ENCODE data around the gene ELOA.
"Not testable (repeated sequence)": the region's sequence is repeated elsewhere in the genome, so short reads cannot be mapped to it uniquely, and the experiment has no call there.

The ELOA gene

DNA sequence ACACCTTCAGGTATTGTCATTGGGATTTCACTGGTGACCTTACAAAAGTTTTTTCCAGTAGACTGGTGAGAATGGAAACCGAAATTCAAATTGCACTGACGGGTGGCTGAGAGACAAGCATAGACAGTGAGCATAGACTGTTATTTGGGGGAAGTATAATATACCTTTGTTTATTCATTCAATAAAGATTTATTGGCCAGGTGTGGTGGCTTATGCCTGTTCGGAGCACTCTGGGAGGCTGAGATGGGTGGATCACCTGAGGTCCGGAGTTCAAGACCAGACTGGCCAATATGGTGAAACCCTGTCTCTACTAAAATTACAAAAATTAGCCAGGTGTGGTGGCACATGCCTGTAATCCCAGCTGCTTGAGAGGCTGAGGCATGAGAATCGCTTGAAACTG lies 10.0 kb upstream of the ELOA start:
- ATAC-seq, DNase-seq: not testable (repeated sequence)

DNA sequence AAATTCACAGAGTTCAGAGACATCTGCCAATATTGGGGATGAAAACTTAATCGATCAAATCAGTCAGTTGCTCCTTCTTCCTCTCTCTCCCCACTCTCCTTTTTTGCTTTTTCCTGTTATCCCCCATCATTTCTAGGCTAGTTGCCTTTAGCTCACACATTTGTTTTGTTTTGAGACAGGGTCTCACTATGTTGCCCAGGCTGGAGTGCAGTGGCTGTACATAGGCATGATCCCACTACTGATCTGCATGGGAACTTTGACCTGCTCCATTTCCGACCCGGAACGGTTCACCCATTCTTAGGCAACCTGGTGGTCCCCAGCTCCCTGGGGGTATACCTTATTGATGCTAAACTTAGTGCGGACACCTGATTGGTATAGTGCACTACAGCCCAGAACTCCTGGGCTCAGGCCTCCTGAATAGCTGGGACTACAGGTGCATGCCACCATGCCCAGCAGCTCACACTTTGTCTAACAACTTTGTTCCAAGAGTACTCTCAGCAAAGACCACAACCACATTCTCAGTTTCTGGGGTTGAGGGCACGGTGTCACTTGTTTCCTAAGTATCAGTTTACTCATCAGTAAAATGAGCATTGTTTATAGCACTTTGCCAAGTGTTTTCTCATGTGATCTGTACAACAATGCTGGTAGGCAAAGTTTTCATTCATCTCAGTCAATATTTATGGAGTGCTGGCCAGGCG lies 6.7 kb upstream of the ELOA start:
- DNase-seq (peak; percentile 19), ATAC-seq (peak; percentile 92)

DNA sequence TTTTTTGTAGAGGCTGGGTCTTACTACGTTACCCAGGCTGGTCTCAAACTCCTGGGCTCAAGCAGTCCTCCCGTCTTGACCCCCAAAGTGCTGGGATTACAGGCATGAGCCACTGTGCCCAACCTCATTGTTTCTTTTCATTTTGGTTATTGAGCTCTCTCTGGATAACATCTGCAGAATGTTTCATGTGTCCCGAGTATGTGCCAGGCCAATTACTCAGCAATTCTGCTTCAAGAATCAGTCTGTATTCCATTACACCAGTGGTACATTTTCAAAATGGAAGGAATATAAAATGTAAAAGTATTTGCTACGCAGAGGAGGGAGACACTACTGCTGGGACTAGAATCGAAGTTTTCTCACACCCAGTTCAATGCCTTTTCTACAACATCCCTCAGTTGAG lies 1.7 kb upstream of the ELOA start:
- ATAC-seq (no peak), DNase-seq (no peak)

DNA sequence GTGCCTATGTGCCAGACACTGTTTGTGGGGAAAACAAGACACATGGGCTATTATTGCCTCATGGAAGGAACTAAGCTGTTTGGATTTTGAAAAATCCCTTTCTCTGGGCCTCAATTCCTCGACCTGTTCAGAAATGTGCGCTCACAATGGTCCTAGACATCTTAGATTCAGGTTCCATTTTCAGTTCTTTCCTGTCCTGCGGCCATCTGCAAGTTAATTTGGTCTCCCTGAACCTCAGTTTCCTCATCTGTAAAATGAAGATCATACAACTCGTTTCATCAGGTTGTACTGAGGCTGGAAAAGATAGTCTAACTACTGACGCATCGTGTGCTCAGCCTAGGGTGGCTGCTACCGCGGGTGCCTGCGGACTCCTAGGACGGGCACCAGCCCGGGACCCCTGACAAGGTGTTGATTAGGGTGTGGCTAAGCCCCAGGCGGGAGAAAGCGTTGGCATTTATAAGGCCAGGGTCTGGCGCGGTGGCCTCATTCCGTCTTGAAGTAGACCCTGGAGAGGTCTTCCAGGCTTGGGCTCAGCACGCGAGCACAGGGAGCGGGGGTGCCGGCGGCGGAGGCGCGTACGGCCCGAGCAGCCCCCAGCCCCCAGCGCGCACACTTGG lies 493 bp upstream of the ELOA start:
- DNase-seq (no peak), ATAC-seq (peak; percentile 42)

DNA sequence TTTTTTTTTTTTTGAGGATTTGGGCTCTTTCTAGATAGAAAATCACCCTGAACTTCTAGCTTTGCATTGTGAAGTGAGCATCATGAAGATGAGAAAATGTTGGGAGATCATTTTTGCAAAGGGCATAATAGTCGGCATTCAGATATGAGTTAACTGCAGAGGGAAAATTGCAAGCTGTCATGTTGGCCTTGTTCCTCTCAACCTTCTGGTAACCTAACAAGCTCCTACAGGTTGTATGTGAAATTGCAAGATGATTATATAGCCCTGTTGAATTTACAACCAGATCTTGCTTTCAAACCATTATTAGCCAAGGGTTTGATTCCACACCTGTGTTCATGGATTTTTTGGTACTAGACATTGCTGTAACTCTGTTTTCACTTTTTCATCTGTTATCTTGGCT lies 2.2 kb downstream of the ELOA start:
- ATAC-seq (no peak), DNase-seq (no peak)

DNA sequence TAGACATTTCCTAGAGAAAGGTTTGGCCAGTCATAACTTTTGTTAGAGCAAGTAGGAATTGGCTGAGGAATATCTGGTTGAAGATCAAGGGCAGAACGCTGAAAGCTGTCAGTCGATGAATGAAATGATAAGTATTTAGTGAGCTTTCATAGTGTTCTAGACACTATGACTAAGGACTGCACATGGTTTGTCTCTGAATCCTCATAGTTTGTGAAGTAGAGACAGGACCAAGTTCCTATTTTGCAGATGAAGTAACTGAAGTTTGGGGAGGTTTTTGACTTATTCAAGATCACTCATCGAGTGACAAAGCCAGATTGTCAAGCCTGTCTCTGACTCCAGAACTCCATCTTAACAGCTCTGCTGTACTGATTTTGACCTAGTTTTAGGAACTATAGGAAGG lies 4.7 kb downstream of the ELOA start:
- no peak for ATAC-seq

DNA sequence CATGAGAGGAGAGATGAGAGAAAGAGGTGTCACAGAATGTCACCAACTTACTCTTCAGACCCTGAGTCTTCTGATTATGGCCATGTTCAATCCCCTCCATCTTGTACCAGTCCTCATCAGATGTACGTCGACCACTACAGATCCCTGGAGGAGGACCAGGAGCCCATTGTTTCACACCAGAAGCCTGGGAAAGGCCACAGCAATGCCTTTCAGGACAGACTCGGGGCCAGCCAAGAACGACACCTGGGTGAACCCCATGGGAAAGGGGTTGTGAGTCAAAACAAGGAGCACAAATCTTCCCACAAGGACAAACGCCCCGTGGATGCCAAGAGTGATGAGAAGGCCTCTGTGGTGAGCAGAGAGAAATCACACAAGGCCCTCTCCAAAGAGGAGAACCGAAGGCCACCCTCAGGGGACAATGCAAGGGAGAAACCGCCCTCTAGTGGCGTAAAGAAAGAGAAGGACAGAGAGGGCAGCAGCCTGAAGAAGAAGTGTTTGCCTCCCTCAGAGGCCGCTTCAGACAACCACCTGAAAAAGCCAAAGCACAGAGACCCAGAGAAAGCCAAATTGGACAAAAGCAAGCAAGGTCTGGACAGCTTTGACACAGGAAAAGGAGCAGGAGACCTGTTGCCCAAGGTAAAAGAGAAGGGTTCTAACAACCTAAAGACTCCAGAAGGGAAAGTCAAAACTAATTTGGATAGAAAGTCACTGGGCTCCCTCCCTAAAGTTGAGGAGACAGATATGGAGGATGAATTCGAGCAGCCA lies 8.0 kb downstream of the ELOA start:
- peak; percentile 33 for DNase-seq
- no peak for ATAC-seq

More for the DNA sequence above, 4.7 kb downstream of the ELOA start:
- no peak for DNase-seq

DNA sequence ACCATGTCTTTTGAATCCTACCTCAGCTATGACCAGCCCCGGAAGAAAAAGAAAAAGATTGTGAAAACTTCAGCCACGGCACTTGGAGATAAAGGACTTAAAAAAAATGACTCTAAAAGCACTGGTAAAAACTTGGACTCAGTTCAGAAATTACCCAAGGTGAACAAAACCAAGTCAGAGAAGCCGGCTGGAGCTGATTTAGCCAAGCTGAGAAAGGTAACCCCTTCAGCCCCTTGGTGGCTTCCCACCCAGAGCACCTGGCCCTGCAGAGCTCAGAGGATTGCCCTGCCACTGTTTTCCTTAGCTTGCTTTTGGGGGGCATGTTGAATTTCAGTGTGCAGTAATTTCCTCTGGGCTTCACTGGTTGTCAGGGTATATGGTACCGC lies 8.5 kb downstream of the ELOA start:
- DNase-seq (no peak), ATAC-seq (no peak)

DNA sequence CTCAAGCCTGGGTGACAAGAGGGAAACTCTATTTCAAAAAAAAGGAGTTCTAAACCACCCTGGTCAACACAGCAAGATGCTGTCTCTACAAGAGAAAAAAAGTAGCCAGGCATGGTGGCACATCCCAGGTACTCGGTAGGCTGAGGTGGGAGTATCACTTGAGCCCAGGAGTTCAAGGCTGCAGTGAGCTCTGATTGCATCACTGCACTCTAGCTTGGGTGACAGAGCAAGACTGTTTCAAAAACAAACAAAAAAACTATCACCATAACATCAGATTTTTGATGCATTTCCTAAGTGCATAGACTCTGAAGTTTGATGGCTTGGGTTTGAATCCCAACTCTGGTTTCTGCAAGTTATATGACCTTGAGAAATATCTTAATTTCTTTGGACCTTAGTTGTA lies 9.6 kb downstream of the ELOA start:
- ATAC-seq, result no peak
- DNase-seq, result no peak

DNA sequence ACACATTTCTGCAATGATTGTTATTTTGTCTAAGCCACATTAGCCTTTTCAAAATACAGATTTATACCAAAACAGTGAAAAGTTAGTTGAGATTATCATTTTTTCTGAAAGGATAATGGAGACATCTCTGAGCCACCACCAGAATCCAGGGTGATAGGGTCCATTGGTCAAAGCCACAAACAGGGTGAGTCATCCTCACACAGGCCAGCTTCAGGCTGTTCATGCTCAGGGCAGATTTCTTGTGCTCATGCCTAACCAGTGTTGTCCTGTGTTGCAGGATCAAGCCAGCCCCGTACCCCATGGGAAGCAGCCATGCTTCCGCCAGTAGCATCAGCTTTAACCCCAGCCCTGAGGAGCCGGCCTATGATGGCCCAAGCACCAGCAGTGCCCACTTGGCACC lies 13.4 kb downstream of the ELOA start:
- ATAC-seq (no peak), DNase-seq (no peak)

DNA sequence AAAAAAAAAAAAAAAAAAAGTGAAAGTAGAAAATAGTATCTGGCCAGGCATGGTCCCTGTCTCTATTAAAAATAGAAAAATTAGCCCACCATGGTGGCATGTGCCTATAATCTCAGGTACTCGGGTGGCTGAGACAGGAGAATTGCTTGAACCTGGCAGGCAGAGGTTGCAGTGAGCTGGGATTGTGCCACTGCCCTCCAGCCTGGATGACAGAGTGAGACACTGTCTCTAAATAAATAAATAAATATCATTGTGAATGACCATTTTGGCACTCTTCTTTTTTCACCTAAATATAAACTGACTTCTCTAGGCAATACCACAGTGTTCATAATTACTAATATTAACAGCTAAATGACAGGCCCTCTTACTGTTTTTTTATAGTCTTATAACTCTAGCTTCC lies 14.5 kb downstream of the ELOA start:
- ATAC-seq, result no peak
- DNase-seq, result no peak

DNA sequence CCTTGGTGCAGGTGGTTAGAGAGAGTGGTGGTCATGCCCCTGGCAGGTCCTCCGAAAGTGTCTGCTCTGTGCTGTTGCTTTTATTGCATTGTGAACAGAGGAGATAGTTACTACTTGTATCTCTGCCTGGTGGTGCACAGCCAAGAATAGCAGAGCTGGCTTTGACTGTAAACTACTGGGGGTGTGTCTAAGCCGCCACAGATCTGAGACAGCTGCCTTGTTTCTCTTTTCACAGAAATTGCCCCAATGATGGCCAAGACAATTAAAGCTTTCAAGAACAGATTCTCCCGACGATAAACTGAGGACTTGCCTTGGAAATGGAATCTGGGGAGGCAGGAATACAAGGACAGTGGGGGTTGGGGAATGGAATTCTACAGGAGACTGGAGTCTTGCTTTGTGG lies 16.0 kb downstream of the ELOA start:
- DNase-seq (no peak), ATAC-seq (no peak)

DNA sequence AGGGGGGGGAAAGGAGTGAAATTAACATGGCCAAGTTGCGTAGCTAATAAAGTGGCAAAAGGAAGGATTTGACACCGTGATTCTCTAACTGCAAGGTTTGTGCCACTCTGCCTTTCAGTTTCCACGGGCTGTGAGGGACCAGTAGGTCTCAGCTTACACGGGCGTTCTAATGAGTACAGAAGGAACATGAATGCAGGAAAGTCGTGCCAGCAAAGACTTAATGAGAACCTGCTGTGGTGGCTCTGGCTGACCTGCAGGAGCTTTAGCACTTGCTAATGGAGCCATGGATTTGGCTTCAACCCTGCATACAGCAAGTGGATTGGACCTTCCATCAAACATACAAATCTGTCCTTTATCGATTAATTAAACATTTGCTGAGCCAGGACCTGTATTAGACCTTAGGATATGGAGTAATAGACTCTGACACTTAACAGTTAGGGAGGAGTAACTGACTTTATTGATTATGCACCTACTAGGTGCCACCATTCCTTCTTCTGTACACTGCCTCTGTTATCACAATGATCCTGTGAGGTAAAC lies 19.8 kb downstream of the ELOA start:
- no peak for DNase-seq
- ATAC-seq, result no peak

DNA sequence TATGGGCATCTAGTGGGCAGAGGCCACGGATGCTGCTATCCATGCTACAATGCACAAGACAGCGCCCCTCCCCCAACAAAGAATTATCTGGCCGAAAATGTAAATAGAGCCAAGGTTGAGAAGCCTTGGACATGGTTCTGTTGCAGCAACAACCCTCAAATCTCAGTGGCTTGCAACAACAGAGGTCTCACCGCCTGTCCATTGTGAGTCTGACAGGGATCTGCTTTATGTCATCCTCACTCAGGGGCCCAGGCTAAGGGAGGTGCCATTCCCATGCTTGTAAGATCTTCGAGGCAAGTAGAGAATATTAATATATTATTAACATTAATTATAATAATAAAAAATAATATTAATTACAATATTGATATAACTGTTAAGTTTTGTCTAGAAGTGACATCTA lies 25.5 kb downstream of the ELOA start:
- ATAC-seq (no peak), DNase-seq (no peak)

DNA sequence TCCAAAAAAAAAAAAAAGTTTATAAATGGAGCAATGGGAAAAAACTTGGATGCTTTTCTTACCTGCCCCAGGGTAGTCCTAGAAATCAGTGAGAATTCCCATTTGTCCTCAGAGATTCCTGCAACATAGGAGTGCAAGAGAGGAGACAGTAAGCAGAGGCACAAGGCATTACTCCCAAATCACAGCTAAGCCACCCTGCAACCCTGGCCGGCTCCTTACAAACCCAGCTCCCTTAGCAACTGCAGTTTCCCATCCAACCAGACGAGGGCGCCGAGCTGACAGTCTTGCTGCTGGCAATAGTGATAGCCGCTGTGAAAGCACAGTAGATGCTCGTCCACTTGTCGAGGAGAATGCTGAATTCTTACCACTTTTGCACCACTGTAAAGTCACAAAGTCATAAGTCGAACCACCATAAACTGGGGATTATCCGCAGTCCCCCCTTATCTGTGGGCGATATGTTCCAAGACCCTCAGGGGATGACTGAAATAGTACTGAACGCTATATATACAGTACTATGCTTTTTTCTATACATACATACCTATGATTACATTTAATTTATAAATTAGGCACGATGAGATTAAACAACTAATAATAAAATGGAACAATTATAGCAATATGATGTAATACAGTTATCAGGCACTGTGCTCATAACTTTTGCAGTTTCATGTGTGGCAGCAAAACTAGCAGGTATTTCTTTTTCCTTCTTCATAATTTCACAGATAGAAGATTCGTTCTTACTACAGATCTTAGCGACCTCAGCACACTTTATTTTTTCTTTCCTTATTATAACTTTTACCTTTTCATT lies 29.0 kb downstream of the ELOA start:
- DNase-seq, result peak; percentile 90

DNA sequence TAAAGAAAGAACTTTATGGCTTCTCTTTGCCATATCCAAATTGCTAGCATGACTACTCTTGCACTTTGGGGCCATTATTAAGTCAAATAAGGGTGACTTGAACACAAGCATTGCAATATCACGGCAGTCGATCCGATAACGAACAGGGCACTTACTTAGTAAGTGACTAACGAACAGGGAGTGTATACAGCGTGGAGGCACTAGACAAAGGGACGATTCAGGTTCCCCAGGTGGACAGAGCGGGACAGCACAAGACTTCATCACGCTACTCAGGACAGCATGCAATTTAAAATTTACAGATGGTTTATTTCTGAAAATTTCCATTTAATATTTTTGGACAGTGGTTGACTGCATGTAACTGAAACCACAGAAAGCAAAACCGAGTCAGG lies 29.6 kb downstream of the ELOA start:
- DNase-seq (no peak), ATAC-seq (no peak)

More for the DNA sequence above, 29.0 kb downstream of the ELOA start:
- ATAC-seq, result peak; percentile 93

DNA sequence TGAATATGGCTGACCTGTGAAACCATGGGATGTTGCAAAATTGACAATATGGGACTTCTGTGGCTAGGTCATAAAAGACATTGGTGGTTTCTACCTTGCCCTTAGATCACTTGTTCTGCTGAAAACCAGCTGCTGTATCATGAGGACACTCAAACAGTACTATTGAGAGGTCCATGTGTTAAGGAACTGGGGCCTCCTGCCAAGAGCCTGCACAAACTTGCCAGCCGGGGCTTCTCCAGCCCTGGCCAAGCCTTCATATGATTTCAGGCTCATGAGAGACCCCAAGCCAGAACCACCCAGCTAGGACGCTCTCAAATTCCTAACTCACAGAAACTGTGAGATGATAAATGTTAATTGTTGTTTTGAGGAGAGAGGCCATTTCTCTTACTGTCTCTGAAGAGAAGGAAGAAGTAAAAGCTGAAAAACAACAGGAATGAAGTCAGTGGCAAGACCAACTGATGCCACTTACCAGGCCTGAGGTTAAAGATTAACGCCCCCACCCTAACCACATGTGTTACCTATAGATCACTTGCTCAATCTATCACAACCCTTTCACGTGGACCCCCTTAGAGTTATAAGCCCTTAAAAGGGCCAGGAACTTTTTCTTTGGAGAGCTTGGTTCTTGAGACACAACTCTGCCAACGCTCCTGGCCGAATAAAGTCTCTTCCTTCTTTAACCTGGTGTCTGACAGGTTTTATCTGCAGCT lies 31.1 kb downstream of the ELOA start:
- DNase-seq, result no peak
- ATAC-seq, result no peak

DNA sequence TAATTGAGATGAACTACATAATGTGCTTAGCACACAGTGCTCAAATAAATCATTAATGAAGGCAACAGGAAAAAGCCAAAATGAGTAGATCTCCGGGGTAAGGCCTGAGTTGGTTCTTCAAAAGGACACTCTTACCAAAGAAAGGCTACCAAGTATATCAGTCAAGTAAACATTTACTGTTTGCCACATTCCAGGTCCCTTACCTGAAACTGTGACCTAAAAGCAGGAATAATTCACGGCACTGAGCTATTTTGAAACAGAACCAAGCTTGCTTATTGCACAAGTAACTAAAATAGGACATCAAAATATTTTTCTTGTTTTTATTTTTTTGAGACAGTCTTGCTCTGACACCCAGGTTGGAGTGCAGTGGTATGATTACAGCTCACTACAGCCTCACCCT lies 32.9 kb downstream of the ELOA start:
- no peak for ATAC-seq
- DNase-seq, result no peak

DNA sequence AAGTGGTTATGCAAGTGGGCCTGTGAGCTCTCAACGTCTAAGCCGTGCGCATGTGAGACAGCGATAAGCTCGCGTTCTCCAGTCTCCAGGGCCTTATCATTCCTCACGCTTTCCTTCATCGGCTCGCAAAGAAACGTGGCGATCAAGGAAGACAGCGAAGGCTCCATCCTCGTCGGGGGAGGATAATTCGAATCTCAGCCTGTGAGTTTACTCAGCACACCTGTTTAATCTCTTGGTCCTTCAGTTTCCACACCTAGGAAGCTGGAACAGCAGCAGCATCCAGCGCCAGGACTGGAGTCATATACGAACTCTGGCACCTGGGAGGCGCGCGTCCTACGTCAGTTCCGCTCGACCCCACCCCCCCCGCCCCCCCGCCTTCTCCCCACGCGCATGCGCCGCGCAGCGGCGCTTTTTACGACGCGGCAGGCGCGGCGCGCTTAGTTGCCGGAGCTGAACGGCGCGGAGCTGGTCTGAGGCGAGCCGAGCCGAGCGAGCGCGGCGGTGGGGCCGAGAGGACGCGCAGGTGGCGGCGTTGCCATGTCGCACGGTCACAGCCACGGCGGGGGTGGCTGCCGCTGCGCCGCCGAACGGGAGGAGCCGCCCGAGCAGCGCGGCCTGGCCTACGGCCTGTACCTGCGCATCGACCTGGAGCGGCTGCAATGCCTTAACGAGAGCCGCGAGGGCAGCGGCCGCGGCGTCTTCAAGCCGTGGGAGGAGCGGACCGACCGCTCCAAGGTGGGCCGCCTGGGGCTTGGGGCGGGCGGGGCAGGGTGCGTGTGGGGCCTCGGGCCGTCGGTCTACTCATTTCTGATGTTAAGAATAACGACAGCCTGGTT lies 34.9 kb downstream of the ELOA start, which contains the start of gene PITHD1:
TSS of gene PITHD1 (plus strand) at position 440 of the 836 bp plus-strand sequence. CDS start at position 538, 98 bp downstream.
- ATAC-seq (peak; percentile 88), DNase-seq (peak; percentile 83)

DNA sequence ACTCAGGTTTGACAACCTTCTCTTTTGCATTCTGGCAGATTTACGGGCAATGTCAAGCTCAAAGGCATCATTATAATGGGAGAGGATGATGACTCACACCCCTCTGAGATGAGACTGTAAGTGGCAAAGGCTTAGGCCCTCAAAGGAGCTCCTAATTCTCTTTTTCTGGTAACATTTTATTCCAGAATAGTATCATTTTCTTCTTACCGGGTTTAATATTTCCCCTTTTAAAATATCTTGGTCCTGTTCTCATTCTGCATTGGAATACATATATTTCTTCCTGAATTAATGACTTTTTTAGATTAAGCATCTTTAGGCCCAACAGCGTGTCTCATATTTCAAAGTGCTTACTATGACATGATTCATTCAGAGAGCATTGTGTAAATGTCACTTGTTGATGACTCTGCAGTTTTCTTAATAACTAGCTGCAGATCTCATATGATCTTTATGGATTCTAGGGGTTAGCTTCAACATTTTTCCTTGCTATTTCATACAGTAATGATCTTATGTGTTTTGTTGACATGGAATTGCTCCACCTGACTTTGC lies 36.6 kb downstream of the ELOA start:
- DNase-seq (no peak), ATAC-seq (no peak)
